Measurements from ENCODE around the gene SYT1. TPM values are rescaled to one million over a fixed set of nuclear protein-coding genes. Genes with fewer than 3 reads are reported as not detected.
A peak's percentile ranks its signal among the peaks of the same experiment; 100 is the strongest.

SYT1 gene
- total and polyA plus RNA-seq, 12 donors, result 0.03 to 0.36 (median 0.15) TPM; not detected in 5

GRCh38 chr12:79451978-79452377 lies 587.4 kb downstream of the SYT1 start:
- TF ChIP-seq CTCF (IDR thresholded peaks at IDR 0.05), result peak in 1 of 9 donors; percentile 5
- H3K4me3 ChIP-seq, result no peak overlapping the region

GRCh38 chr12:79452906-79453305 lies 588.3 kb downstream of the SYT1 start:
- H3K27ac ChIP-seq, result no peak overlapping the region
- ATAC-seq, result no peak
- no peaks in the 10 kb centered on the region for H3K27me3 ChIP-seq
- peaks cover 0 to 11% (median 0%) of the 10 kb centered on the region in 9 donors for H3K4me1 ChIP-seq
- no peak for TF ChIP-seq CTCF (IDR thresholded peaks at IDR 0.05)
- no peak for DNase-seq
- H3K4me3 ChIP-seq, result no peak overlapping the region
- 91 to 92% methylated on average over 6 of the region's 6 CpGs for WGBS, 2 donors
- no peaks in the 10 kb centered on the region for H3K36me3 ChIP-seq
- intact Hi-C loops (cut with DNase I), result no loop called here
- peaks cover 0 to 3% (median 0%) of the 10 kb centered on the region in 11 donors for H3K9me3 ChIP-seq

More at GRCh38 chr12:79451978-79452377, 587.4 kb downstream of the SYT1 start:
- intact Hi-C loops (cut with DNase I), result no loop called here
- peak overlapping the region in 2 of 10 donors; percentile 4 to 7 for H3K27ac ChIP-seq
- peak; percentile 47 to 88 (median 78) for ATAC-seq
- H3K9me3 ChIP-seq, result peaks cover 0 to 2% (median 0%) of the 10 kb centered on the region in 11 donors
- peaks cover 0 to 11% (median 0%) of the 10 kb centered on the region in 9 donors for H3K4me1 ChIP-seq
- no peaks in the 10 kb centered on the region for H3K27me3 ChIP-seq
- DNase-seq, result peak; percentile 17 to 23
- no peaks in the 10 kb centered on the region for H3K36me3 ChIP-seq
- 37 to 45% methylated on average over 6 of the region's 6 CpGs for WGBS, 2 donors

- no peak for TF ChIP-seq CTCF (IDR thresholded peaks at IDR 0.05)
- intact Hi-C loops (cut with DNase I), result no loop called here
- no peaks in the 10 kb centered on the region for H3K27me3 ChIP-seq
- WGBS, 2 donors, result 69% methylated on average over 3 of the region's 3 CpGs
- H3K9me3 ChIP-seq, result peaks cover 0 to 3% (median 0%) of the 10 kb centered on the region in 11 donors
- H3K36me3 ChIP-seq, result no peaks in the 10 kb centered on the region
- H3K4me1 ChIP-seq, result peaks cover 0 to 11% (median 0%) of the 10 kb centered on the region in 9 donors
- no peak overlapping the region for H3K27ac ChIP-seq
- H3K4me3 ChIP-seq, result no peak overlapping the region
- DNase-seq (no peak), ATAC-seq (no peak)
Measured at GRCh38 chr12:79453820-79454219, 589.2 kb downstream of the SYT1 start.

- intact Hi-C loops (cut with DNase I), result no loop called here
- H3K9me3 ChIP-seq, result peaks cover 0 to 3% (median 0%) of the 10 kb centered on the region in 11 donors
- no peak for TF ChIP-seq CTCF (IDR thresholded peaks at IDR 0.05)
- no peak for DNase-seq
- no peak for ATAC-seq
- WGBS, 2 donors, result 76 to 79% methylated on average over 3 of the region's 3 CpGs
- H3K4me1 ChIP-seq, result peaks cover 0 to 11% (median 0%) of the 10 kb centered on the region in 9 donors
- H3K36me3 ChIP-seq, result no peaks in the 10 kb centered on the region
- no peaks in the 10 kb centered on the region for H3K27me3 ChIP-seq
- no peak overlapping the region for H3K4me3 ChIP-seq
- H3K27ac ChIP-seq, result no peak overlapping the region
Measured at GRCh38 chr12:79454338-79454843, 589.8 kb downstream of the SYT1 start.

All from heart right ventricle (tissue), 16 donors.